GM19328 (cell line): ENCODE data around the gene LAMA5.

Source experiments
- ATAC-seq: cut with Tn5 transposase; IDR thresholded peaks from one replicate; pipeline ENCODE4 v1.9.1; 2021; ENCODE audit warnings: mild to moderate bottlenecking, moderate library complexity; ENCODE audit not compliant: unreplicated experiment

Gene LAMA5

GRCh38 chr20:62360854-62361798, 6.0 kb downstream of the LAMA5 start:
- ATAC-seq, result no peak

- no peak for ATAC-seq
These were observed 7.5 kb downstream of the LAMA5 start for GRCh38 chr20:62359491-62360121.

GRCh38 chr20:62359043-62359490, 8.0 kb downstream of the LAMA5 start:
- ATAC-seq, result no peak

GRCh38 chr20:62358171-62359042, 8.7 kb downstream of the LAMA5 start:
- no peak for ATAC-seq

- ATAC-seq, result no peak
These were observed 9.4 kb downstream of the LAMA5 start for GRCh38 chr20:62357681-62358080.

- no peak for ATAC-seq
These were observed 9.9 kb downstream of the LAMA5 start for GRCh38 chr20:62357187-62357667.

GRCh38 chr20:62356589-62357186, 10.4 kb downstream of the LAMA5 start:
- ATAC-seq, result no peak

- no peak for ATAC-seq
These were observed 11.1 kb downstream of the LAMA5 start for GRCh38 chr20:62355878-62356588.

GRCh38 chr20:62355516-62355877, 11.6 kb downstream of the LAMA5 start:
- no peak for ATAC-seq

DNA sequence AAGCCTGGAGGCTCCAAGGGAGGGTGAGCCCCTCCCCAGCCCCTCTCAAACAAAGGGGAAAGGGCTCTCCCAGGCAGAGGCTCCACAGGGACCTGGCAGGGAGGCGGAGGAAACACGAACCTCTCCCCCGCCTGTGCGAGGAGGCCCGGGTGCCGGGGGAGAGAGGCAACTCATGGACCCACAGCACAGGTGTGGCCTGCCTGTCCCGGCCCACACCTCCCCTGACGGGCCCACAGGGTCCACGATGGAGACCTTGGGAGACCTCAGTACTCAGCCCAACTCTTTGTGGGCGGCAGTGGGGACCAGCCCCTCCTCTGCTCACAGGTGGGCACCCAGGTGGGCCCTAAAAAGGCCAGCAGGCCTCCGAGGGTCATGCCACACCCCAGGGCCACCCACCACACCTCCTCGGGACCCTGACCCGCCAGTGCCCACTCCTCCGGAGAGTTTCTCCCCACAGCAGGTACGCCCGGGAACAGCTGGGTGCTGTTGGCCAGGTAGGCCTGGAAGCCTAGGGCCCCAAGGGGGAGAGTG, 12.2 kb downstream of the LAMA5 start:
- ATAC-seq, result no peak

- no peak for ATAC-seq
These were observed 12.9 kb downstream of the LAMA5 start for GRCh38 chr20:62354031-62354808.

GRCh38 chr20:62353289-62354030, 13.7 kb downstream of the LAMA5 start:
- ATAC-seq, result no peak

GRCh38 chr20:62352402-62353288, 14.5 kb downstream of the LAMA5 start:
- no peak for ATAC-seq

DNA sequence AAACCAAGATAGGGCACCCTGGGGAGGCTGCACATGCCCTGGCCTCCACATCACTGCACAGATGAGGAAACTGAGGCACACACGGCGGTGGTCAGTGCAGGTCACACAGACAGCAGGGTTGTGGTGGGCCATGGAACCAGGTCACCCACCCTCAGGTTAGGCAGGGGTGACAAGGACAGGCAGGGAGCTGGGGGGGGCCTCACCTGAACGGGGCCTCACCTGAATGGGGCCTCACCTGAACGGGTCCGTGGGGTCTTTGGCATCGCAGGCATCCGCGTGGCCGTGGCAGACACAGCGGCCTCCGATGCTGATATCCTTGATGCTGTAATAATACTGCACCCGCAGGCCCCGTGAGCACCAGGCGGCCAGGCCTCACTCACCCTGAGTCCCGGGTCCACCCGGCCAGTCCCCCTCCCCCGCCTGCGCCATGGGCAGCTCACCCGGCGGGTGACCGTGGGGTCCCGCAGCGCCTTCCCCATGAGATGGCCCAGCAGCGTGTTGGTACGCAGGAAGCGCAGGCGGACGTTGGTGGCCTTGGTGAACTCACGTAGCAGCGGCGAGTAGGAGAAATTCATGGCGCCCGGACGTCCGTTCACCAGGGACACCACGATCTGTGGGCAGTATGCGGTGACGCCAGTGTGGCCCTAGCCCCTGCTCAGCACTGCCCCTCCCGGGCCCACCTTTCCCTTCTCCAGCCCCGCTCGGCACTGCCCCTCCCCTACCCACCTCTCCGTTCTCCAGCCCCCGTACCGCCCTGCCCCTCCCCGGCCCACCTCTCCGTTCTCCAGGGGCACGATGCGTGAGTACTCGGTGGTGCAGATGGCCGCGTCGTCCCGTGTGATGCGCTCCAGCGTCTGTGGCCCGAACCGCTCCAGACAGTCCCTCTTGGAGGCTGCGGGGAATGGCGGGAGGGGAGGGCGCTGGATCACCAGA, 15.4 kb downstream of the LAMA5 start:
- ATAC-seq, result no peak

GRCh38 chr20:62350629-62351422, 16.3 kb downstream of the LAMA5 start:
- ATAC-seq, result no peak
